Fibroblast of villous mesenchyme (primary cell): ENCODE data around the gene ZMIZ2. TPM values are rescaled to one million over a fixed set of nuclear protein-coding genes. Genes with fewer than 3 reads are reported as not detected.
A peak's percentile ranks its signal among the peaks of the same experiment; 100 is the strongest.
"Not testable (repeated sequence)": the region's sequence is repeated elsewhere in the genome, so short reads cannot be mapped to it uniquely, and the experiment has no call there.

Experiments
- DNase-seq: peaks from one replicate; pipeline ENCODE4 v3.0.0-alpha.2; 2010; ENCODE audit warnings: low read depth
- H3K4me3 ChIP-seq: 2 replicates; pipeline ENCODE4 v1.5.1; 2011; ENCODE audit warnings: low read depth, mild to moderate bottlenecking, low read length
- CTCF ChIP-seq: IDR thresholded peaks from 2 replicates; pipeline ENCODE4 v1.5.1; 2012; ENCODE audit warnings: low read depth, mild to moderate bottlenecking, low read length; ENCODE audit not compliant: insufficient read depth
- total RNA-seq: library from RNA; depleted of rRNA; stranded (reverse); fragments of >200 nt; gene quantifications from 2 replicates; pipeline ENCODE4 v1.2.3, GENCODE V29; 2012

ZMIZ2 gene
- total RNA-seq, 1 donor = 10.8 TPM

- TF ChIP-seq CTCF = no peak
- no peak for DNase-seq
- no peak overlapping the region for H3K4me3 ChIP-seq
Measured at GRCh38 chr7:44729949-44730590, 18.6 kb upstream of the ZMIZ2 start.

- not testable (repeated sequence) for DNase-seq, H3K4me3 ChIP-seq
Measured at GRCh38 chr7:44732971-44733370, 15.7 kb upstream of the ZMIZ2 start.

GRCh38 chr7:44733708-44734481 is 14.8 kb upstream of the ZMIZ2 start:
- H3K4me3 ChIP-seq = no peak overlapping the region
- DNase-seq = peak; percentile 65
- no peak for TF ChIP-seq CTCF

- DNase-seq = peak; percentile 97
- no peak overlapping the region for H3K4me3 ChIP-seq
- TF ChIP-seq CTCF = no peak
Measured at GRCh38 chr7:44735403-44736165, 13.1 kb upstream of the ZMIZ2 start.

GRCh38 chr7:44736896-44737295 is 11.8 kb upstream of the ZMIZ2 start:
- no peak for DNase-seq
- TF ChIP-seq CTCF = no peak
- H3K4me3 ChIP-seq = no peak overlapping the region

GRCh38 chr7:44738051-44738723 is 10.5 kb upstream of the ZMIZ2 start:
- TF ChIP-seq CTCF = no peak
- no peak overlapping the region for H3K4me3 ChIP-seq
- peak; percentile 38 for DNase-seq
